ENCODE measurements around the gene ARIH1. TPM values are rescaled to one million over a fixed set of nuclear protein-coding genes. Genes with fewer than 3 reads are reported as not detected.

Gene ARIH1
- total RNA-seq, 1 donor from 2014 or later = 54.9 TPM

- Histone ChIP-seq H3K27me3 (ENCODE audit: control insufficient read depth, insufficient read depth, low read length) (no peaks in the 10 kb centered on the region), H3K36me3 (ENCODE audit: control insufficient read depth, insufficient read depth, low read length) (no peaks in the 10 kb centered on the region), H3K4me3 (ENCODE audit: low read depth, low read length) (no peak overlapping the region)
- TF ChIP-seq CTCF (IDR thresholded peaks at IDR 0.05; ENCODE audit: insufficient read depth, low read length, poor library complexity, severe bottlenecking) = no peak
- DNase-seq (ENCODE audit: low read depth) = no peak
These were observed 23.3 kb downstream of the ARIH1 start for GRCh38 chr15:72497402-72497801.

- Histone ChIP-seq H3K36me3 (ENCODE audit: control insufficient read depth, insufficient read depth, low read length) (no peaks in the 10 kb centered on the region), H3K27me3 (ENCODE audit: control insufficient read depth, insufficient read depth, low read length) (no peaks in the 10 kb centered on the region), H3K4me3 (ENCODE audit: low read depth, low read length) (no peak overlapping the region)
- DNase-seq (ENCODE audit: low read depth) = no peak
- TF ChIP-seq CTCF (IDR thresholded peaks at IDR 0.05; ENCODE audit: insufficient read depth, low read length, poor library complexity, severe bottlenecking) = no peak
These were observed 28.2 kb downstream of the ARIH1 start for GRCh38 chr15:72502220-72502809.

- Histone ChIP-seq H3K27me3 (ENCODE audit: control insufficient read depth, insufficient read depth, low read length) (no peaks in the 10 kb centered on the region), H3K36me3 (ENCODE audit: control insufficient read depth, insufficient read depth, low read length) (no peaks in the 10 kb centered on the region), H3K4me3 (ENCODE audit: low read depth, low read length) (no peak overlapping the region)
- no peak for DNase-seq (ENCODE audit: low read depth)
- no peak for TF ChIP-seq CTCF (IDR thresholded peaks at IDR 0.05; ENCODE audit: insufficient read depth, low read length, poor library complexity, severe bottlenecking)
These were observed 29.0 kb downstream of the ARIH1 start for GRCh38 chr15:72503147-72503546.

- Histone ChIP-seq H3K4me3 (ENCODE audit: low read depth, low read length) (no peak overlapping the region), H3K36me3 (ENCODE audit: control insufficient read depth, insufficient read depth, low read length) (no peaks in the 10 kb centered on the region), H3K27me3 (ENCODE audit: control insufficient read depth, insufficient read depth, low read length) (no peaks in the 10 kb centered on the region)
- no peak for DNase-seq (ENCODE audit: low read depth)
- no peak for TF ChIP-seq CTCF (IDR thresholded peaks at IDR 0.05; ENCODE audit: insufficient read depth, low read length, poor library complexity, severe bottlenecking)
These were observed 33.4 kb downstream of the ARIH1 start for GRCh38 chr15:72507402-72508092.

- Histone ChIP-seq H3K4me3 (ENCODE audit: low read depth, low read length) (no peak overlapping the region), H3K36me3 (ENCODE audit: control insufficient read depth, insufficient read depth, low read length) (no peaks in the 10 kb centered on the region), H3K27me3 (ENCODE audit: control insufficient read depth, insufficient read depth, low read length) (no peaks in the 10 kb centered on the region)
- no peak for TF ChIP-seq CTCF (IDR thresholded peaks at IDR 0.05; ENCODE audit: insufficient read depth, low read length, poor library complexity, severe bottlenecking)
- no peak for DNase-seq (ENCODE audit: low read depth)
These were observed 35.4 kb downstream of the ARIH1 start for GRCh38 chr15:72509484-72509883.

GRCh38 chr15:72511536-72511935, 37.4 kb downstream of the ARIH1 start:
- no peak for DNase-seq (ENCODE audit: low read depth)
- no peak for TF ChIP-seq CTCF (IDR thresholded peaks at IDR 0.05; ENCODE audit: insufficient read depth, low read length, poor library complexity, severe bottlenecking)
- no peak overlapping the region for H3K4me3 ChIP-seq (ENCODE audit: low read depth, low read length)
- H3K27me3 ChIP-seq (ENCODE audit: control insufficient read depth, insufficient read depth, low read length) = no peaks in the 10 kb centered on the region
- no peaks in the 10 kb centered on the region for H3K36me3 ChIP-seq (ENCODE audit: control insufficient read depth, insufficient read depth, low read length)
